GM18498 (cell line): ENCODE results near the gene SOCS3.

Experiments used
- ATAC-seq: cut with Tn5 transposase; IDR thresholded peaks from one replicate; pipeline ENCODE4 v1.9.1; 2021; ENCODE audit warnings: mild to moderate bottlenecking, moderate library complexity; ENCODE audit not compliant: unreplicated experiment

Gene SOCS3

GRCh38 chr17:78391051-78391431 is 31.2 kb upstream of the SOCS3 start:
- ATAC-seq: no peak

- ATAC-seq: no peak
Observed at GRCh38 chr17:78390241-78391050, 30.6 kb upstream of the SOCS3 start.

GRCh38 chr17:78387977-78388941 is 28.4 kb upstream of the SOCS3 start:
- no peak for ATAC-seq

GRCh38 chr17:78384479-78385175 is 24.8 kb upstream of the SOCS3 start:
- ATAC-seq: peak; percentile 16

- peak; percentile 40 for ATAC-seq
Observed at GRCh38 chr17:78383725-78384471, 24.0 kb upstream of the SOCS3 start.

GRCh38 chr17:78381601-78382232 is 21.8 kb upstream of the SOCS3 start:
- no peak for ATAC-seq

GRCh38 chr17:78380370-78380769 is 20.5 kb upstream of the SOCS3 start:
- ATAC-seq: no peak

GRCh38 chr17:78379131-78379491 is 19.2 kb upstream of the SOCS3 start:
- ATAC-seq: no peak

GRCh38 chr17:78378225-78379130 is 18.6 kb upstream of the SOCS3 start, which contains the start of gene PGS1:
Gene PGS1, plus strand, starts transcription at chr17:78378649. Its CDS starts 17 bp downstream, at chr17:78378666.
- peak; percentile 61 for ATAC-seq

- no peak for ATAC-seq
Observed at GRCh38 chr17:78377858-78378224, 18.0 kb upstream of the SOCS3 start.

- ATAC-seq: no peak
Observed at GRCh38 chr17:78376161-78376560, 16.3 kb upstream of the SOCS3 start.

GRCh38 chr17:78375401-78376151 is 15.7 kb upstream of the SOCS3 start:
- no peak for ATAC-seq

GRCh38 chr17:78374631-78375274 is 14.9 kb upstream of the SOCS3 start:
- ATAC-seq: no peak

- ATAC-seq: no peak
Observed at GRCh38 chr17:78374189-78374588, 14.3 kb upstream of the SOCS3 start.

- ATAC-seq: no peak
Observed at GRCh38 chr17:78372841-78373240, 13.0 kb upstream of the SOCS3 start.

- no peak for ATAC-seq
Observed at GRCh38 chr17:78371056-78371455, 11.2 kb upstream of the SOCS3 start.

- ATAC-seq: no peak
Observed at GRCh38 chr17:78369791-78370381, 10.0 kb upstream of the SOCS3 start.
